AG04449 (cell line): Measurements from ENCODE around the gene CADM1.

ENCODE experiments used
- CTCF ChIA-PET: fragments of 350-600 bp; formaldehyde crosslinking; extraction: SDS; loops from one replicate; lab custom pipeline; 2021; ENCODE audit warnings: antibody characterized with exemption; lab: Yijun Ruan, JAX
- POLR2A ChIA-PET: fragments of 400-600, 350-600 bp; formaldehyde crosslinking; extraction: SDS; loops from one replicate; lab custom pipeline; 2020; ENCODE audit warnings: antibody characterized with exemption, inconsistent platforms; lab: Yijun Ruan, JAX
- DNase-seq: peaks from one replicate; pipeline ENCODE4 v3.0.0-alpha.2; 2010; ENCODE audit warnings: low read depth, low spot score
- H3K4me3 ChIP-seq: 2 replicates; pipeline ENCODE4 v1.5.1; 2011; ENCODE audit warnings: low read depth, mild to moderate bottlenecking, control low read depth, low read length
- TF ChIP-seq, protein P1 (sequence below): IDR thresholded peaks from one replicate; pipeline ENCODE4 v1.5.1; 2011; ENCODE audit warnings: mild to moderate bottlenecking, moderate library complexity, low read length, control low read depth, inconsistent platforms; ENCODE audit not compliant: insufficient read depth; ENCODE audit errors: missing control alignments

The CADM1 gene

DNA sequence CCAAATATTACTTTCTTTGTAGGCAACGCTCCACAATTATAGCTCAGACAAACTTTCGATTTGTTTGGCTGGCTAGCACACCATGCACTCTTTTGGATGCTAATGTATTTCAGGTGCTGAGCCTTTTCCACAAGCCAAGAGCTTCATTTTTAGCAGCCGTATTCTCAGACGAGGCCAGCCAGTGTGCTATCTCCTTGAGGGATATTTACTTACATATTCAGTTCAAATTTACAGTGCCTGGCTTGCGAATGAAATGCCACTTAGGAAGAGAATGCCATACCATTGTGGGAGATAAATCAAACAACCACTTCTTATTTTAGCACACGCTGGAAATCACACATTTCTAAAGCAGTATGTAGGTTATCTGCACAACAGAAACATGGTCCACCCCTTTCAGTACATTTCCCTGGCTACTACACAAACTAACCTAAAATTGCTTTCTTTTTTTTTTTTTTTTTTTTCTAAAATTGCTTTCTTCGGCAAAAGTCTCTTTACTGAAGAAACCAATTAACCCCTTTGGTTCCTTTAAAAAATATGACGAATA lies 236.9 kb downstream of the CADM1 start:
- ChIA-PET CTCF (interaction anchor here (0.9 kb wide), 1 partner anchor 16 kb away, joined by 3 read pairs; no protein-coding TSS in a partner anchor), POLR2A (interaction anchor here (0.7 kb wide), 1 partner anchor 1106 kb away, joined by 3 read pairs; no protein-coding TSS in a partner anchor)
- no peak for DNase-seq
- TF ChIP-seq, protein P1, sequence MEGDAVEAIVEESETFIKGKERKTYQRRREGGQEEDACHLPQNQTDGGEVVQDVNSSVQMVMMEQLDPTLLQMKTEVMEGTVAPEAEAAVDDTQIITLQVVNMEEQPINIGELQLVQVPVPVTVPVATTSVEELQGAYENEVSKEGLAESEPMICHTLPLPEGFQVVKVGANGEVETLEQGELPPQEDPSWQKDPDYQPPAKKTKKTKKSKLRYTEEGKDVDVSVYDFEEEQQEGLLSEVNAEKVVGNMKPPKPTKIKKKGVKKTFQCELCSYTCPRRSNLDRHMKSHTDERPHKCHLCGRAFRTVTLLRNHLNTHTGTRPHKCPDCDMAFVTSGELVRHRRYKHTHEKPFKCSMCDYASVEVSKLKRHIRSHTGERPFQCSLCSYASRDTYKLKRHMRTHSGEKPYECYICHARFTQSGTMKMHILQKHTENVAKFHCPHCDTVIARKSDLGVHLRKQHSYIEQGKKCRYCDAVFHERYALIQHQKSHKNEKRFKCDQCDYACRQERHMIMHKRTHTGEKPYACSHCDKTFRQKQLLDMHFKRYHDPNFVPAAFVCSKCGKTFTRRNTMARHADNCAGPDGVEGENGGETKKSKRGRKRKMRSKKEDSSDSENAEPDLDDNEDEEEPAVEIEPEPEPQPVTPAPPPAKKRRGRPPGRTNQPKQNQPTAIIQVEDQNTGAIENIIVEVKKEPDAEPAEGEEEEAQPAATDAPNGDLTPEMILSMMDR, result no peak
- no peak overlapping the region for H3K4me3 ChIP-seq

DNA sequence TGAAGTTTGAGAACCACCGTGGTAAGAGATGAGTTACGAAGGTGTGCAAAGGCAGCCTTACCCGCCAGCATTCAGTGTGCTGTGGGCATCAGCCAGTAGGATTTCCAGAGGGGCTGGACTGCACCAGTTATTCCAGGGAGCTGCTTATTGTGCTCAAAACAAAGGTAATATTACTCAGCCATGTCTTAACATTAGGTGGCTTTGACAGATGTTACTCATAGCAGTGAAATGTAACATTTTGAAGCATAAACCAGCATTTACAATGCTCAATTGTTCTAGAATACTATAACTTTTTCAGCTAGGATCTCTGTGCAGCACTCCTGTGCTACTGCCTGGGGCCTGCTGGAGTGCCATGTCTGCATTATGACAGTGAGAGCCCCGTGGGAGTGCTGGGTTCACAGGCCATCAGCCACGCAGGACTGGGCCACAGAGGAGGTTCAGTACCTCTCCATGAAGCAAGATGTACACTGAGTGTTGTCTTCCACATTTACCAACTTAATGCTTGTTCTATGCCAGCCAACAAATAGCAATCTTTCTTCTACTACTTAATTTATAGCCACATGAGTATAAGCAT lies 238.1 kb downstream of the CADM1 start:
- no peak overlapping the region for H3K4me3 ChIP-seq
- ChIA-PET POLR2A (interaction anchor here (1.1 kb wide), 1 partner anchor 14 kb away, joined by 3 read pairs; no protein-coding TSS in a partner anchor), CTCF (no interaction called here)
- TF ChIP-seq, protein P1, result no peak
- DNase-seq, result no peak

DNA sequence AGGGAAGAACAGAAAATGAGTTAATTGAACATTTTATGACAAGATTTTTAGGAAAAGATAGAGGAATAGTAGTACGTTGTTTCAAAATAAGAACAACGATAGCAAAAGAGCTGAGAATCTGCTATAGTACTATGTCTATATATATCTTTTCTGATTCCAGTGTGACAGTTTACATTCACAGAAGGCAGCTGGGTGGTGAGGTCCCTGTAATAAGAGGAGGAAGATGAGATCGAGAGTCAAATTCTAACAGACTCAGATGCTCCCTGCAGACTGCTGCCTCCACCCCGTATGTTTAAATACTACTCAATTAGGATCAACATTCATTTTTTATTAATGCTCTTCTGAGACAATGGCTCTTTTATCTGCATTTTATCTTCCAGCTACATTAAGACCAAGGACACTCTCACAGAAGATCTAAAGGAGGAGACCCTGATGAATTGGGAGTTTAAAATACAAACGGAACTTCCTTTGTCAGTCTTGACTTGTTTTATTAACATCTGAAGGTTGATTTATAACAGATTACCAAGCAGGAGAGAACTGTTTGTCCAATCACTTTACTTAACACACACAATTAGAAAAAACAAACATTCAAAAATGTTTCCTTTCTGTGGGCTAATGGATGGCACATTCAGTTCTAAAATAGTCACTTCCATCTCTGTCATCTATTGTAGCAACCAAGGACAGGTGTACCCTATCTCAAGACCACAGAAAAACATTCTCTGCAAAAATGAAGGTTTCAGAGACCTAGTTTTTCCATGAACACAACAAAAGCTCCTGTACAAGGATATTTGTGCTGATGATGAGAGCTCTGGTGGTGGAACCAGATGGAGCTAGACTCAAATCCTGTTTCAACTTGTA lies 240.2 kb downstream of the CADM1 start:
- ChIA-PET POLR2A (no interaction called here), CTCF (interaction anchor here (1.2 kb wide), 1 partner anchor 17 kb away, joined by 3 read pairs; no protein-coding TSS in a partner anchor)
- no peak for DNase-seq
- TF ChIP-seq, protein P1, result no peak
- H3K4me3 ChIP-seq, result no peak overlapping the region

DNA sequence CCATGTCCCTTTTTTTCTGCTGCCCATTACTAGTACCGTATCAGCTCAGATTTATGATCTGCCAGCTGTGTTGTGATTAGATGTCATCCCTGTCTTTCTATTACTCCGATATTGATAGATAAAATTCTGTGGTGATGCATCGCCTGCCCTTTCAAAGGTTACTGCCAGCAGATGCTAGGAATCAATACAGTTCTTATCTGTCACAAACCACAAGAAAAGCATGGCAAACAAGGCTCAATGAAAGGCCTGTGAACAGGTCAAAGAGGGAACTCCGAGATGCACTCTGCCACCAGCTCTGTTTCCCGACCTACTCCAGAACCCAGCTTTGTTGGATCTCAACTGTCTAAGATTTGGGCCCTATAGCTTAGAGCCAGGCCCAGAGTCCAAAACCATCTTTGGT lies 246.0 kb downstream of the CADM1 start:
- no peak for DNase-seq
- no peak overlapping the region for H3K4me3 ChIP-seq
- POLR2A ChIA-PET, result no interaction called here
- TF ChIP-seq, protein P1, result no peak
- CTCF ChIA-PET, result interaction anchor here (1.0 to 1.4 kb wide), 2 partner anchors 12 to 18 kb away, joined by 3 read pairs; no protein-coding TSS in a partner anchor

DNA sequence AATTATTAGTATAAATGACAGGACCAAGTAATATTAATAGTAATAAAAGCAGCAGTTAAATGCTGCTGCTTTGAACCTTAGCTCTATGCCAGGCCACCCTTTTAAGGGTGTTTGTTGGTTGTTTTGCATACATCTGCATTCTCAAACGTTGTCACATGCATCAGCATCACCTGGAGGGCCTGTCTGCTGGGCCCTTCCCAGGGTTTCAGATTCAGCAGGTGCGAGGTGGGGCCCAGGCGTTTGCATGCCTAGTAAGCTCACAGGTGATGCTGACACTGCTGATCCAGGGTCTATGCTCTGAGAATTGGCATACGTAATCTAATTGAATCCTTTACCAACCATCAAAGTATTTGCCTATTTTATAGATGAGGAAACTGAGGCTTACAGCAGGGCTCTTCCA lies 246.5 kb downstream of the CADM1 start:
- ChIA-PET CTCF (interaction anchor here (1.4 kb wide), 1 partner anchor 19 kb away, joined by 3 read pairs; no protein-coding TSS in a partner anchor), POLR2A (no interaction called here)
- DNase-seq, result no peak
- no peak overlapping the region for H3K4me3 ChIP-seq
- TF ChIP-seq, protein P1, result no peak
